Measurements from ENCODE around the gene LRPAP1. TPM values are rescaled to one million over a fixed set of nuclear protein-coding genes. Genes with fewer than 3 reads are reported as not detected.

Gene LRPAP1
- total RNA-seq, 1 donor, result 82.9 TPM

DNA sequence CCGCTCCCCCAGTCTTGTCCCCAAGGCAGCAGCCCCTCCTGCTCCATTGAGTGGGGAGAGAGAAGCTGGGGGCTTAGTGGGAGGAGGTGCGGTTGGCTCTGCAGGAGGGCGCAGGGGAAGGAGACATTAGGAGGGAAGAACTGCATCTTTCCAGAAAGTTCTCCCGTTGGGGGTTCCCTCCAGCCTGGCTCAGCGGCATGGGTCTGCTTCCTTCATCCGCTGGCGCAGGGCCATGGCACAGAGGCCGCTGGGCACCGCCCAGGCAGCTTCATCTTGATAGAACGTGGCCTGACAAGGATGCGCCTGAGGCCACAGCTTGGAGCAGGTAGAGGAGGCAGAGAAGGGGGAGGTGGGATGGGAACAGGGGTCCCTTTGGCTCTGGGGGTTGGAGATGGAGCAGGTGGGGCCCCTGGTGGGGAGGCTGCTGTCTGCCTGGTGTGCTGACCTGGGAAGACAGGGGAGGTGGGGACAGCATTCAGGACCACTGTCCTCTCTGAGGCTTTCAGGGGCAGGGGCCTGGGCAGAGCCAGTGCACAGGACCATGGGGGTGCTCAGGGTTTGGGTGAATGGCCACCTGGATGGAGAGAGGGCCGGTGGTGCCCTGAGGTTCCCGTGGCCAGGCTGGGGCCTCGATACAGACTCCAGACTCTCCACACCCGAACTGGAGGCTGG lies 57.0 kb downstream of the LRPAP1 start:
- H3K27me3 ChIP-seq (ENCODE audit: insufficient read depth, low read length), result no peaks in the 10 kb centered on the region
- no peaks in the 10 kb centered on the region for H3K9me3 ChIP-seq (ENCODE audit: low read depth, low read length)
- H3K4me3 ChIP-seq (ENCODE audit: low read length), result no peak overlapping the region
- no peaks in the 10 kb centered on the region for H3K4me1 ChIP-seq (ENCODE audit: insufficient read depth, low read length)

DNA sequence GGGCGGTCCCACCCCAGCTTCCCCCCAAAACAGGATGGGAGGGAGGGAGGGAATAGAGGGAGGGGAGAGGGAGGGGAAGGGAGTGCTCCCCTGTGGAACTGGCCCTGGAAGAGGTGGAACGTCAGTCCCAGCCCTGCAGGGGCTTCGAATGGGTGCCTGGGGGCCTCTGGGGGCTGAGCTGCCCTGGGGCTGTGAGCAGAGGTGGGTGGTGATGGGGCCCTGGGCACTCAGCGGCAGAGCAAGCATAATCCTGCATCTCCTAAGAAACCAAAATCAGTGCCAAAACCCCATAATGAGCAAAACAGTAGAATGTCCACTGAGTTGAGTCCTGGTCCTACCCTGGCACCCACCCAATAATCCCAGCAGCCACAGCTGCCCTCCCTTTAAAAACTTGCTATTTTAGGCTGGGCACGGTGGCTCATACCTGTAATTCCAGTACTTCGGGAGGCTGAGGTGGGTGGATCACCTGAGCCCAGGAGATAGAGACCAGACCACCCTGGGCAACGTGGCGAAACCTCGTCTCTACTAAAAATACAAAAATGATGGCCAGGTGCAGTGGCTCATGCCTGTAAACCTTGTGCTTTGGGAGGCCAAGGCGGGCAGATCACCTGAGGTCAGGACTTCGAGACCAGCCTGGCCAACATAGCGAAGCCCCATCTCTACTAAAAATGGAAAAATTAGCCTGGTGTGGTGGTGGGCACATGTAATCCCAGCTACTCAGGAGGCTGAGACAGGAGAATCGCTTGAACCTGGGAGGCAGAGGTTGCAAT lies 58.0 kb downstream of the LRPAP1 start:
- H3K27me3 ChIP-seq (ENCODE audit: insufficient read depth, low read length), result no peaks in the 10 kb centered on the region
- no peak overlapping the region for H3K4me3 ChIP-seq (ENCODE audit: low read length)
- H3K4me1 ChIP-seq (ENCODE audit: insufficient read depth, low read length), result no peaks in the 10 kb centered on the region
- H3K9me3 ChIP-seq (ENCODE audit: low read depth, low read length), result no peaks in the 10 kb centered on the region

DNA sequence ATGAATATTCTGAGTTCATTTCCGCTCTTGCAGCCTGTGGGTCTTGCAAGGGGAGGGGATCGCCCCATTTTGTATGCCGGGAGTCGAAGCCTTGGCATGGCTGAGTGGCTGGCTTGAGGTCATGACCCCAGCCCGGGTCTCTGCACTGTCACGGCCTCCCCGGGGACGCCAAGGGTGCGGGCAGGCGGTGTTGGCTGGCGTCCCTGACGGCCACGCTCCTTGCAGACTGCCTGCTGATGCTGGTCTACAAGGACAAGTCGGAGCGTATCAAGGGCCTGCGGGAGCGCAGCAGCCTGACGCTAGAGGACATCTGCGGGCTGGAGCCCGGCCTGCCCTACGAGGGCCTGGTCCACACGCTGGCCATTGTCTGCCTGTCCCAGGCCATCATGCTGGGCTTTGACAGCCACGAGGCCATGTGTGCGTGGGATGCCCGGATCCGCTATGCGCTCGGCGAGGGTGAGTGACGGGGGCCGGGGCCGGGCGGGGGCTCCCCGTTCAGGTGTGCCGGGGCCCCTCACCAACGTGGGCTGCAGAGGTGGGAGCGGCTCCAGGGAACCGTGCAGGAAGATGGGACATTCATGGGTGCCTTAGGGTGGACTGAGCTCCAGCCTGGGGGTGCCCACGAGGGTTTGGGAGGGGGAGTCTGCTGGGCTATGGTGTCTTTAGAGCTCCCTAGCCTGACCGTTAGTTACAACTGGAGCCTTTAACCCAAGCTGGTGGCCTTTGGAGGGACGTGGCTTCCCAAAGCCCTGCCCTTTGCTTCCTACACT lies 58.9 kb downstream of the LRPAP1 start:
- no peaks in the 10 kb centered on the region for H3K27me3 ChIP-seq (ENCODE audit: insufficient read depth, low read length)

DNA sequence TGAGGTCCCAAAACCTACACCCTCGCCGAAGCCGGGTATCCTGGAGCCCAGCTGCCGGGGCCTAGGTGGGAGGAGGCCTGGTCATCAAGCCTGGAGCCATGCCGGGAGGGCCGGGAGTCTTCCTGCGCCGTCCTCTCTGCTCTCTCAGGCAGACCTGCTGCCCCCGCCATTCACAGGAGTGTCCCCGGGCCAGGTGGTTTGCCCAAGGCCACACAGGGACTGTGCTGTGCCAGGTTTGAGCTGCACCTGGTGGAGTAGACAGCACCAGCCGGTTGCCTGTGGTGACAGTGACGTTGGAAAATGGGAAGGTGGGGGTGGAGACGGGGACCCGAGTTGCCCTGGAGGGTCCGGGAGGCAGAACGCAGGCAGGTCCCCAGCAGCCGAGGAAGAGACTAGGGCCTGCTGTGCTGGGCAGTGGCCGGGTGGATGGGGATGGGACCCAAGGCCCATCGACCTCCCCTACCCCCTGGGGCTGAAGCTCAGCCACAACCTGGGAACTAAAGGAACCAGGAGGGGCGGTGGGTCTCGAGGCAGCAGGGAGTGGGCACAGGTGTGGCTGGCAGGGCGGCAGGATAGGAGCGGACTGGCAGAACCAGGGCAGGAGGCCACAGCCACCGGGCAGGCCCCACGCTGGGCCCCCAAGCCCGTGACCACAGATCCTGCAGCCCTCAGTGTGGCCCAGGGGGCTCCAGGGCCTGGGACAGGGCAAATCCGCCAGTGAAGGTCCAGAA lies 59.6 kb downstream of the LRPAP1 start:
- no peak overlapping the region for H3K4me3 ChIP-seq (ENCODE audit: low read length)
- H3K9me3 ChIP-seq (ENCODE audit: low read depth, low read length), result no peaks in the 10 kb centered on the region
- no peaks in the 10 kb centered on the region for H3K4me1 ChIP-seq (ENCODE audit: insufficient read depth, low read length)
- no peaks in the 10 kb centered on the region for H3K27me3 ChIP-seq (ENCODE audit: insufficient read depth, low read length)

More for the DNA sequence above, 58.9 kb downstream of the LRPAP1 start:
- Histone ChIP-seq H3K4me3 (ENCODE audit: low read length) (no peak overlapping the region), H3K9me3 (ENCODE audit: low read depth, low read length) (no peaks in the 10 kb centered on the region), H3K4me1 (ENCODE audit: insufficient read depth, low read length) (no peaks in the 10 kb centered on the region)

DNA sequence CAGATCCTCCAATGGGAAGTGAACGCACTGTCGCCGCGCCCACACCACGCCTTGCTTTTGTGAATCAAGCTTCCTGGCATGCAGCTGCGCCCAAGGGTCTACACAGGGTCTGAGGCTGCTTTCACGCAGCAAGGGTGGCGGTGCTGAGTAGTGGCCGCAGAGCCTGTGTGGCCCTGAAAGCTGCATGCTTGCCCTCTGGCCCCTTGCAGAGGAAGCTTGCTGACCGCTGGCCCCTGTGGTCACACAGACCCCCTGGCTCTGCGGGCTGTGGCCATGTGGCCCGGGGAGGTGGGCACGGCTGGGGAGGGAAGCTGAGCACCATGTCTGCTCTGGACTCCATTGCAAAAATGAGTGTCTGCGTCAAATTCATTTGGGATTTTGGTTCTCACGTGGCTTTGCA lies 60.3 kb downstream of the LRPAP1 start:
- Histone ChIP-seq H3K4me1 (ENCODE audit: insufficient read depth, low read length) (no peaks in the 10 kb centered on the region), H3K27me3 (ENCODE audit: insufficient read depth, low read length) (no peaks in the 10 kb centered on the region), H3K4me3 (ENCODE audit: low read length) (no peak overlapping the region), H3K9me3 (ENCODE audit: low read depth, low read length) (no peaks in the 10 kb centered on the region)

DNA sequence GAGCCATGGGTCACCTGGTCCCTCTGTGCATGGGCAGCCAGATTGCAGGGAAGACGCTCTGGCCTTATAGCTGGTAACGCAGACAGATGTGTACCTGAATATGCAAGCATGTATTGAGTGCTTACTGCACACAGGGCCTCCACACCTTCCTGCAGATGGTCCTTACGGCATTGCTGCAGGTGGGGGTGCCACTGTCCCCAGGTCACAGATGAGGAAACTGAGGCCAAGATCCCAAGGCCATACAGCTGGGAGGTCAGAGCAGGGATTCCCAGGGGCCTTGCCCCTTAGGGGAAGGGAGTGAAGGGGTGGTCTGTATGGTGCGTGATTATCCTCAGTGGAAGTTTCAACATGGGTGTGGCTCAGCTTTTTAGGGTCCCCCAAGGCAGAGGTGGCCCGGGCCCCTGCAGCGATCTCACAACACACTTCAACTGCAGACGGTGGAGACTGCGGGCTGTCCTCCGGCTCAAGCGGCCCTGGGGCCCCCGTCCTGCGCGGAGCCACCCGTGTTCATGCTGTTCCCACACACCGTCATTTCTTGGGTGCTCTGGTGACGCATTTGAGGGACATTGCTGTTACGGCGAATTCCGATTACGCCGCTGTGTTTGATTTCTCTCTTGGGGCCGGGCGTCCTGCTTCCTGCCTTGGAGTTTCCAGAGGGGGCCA lies 61.0 kb downstream of the LRPAP1 start:
- Histone ChIP-seq H3K4me1 (ENCODE audit: insufficient read depth, low read length) (no peaks in the 10 kb centered on the region), H3K4me3 (ENCODE audit: low read length) (no peak overlapping the region), H3K9me3 (ENCODE audit: low read depth, low read length) (no peaks in the 10 kb centered on the region), H3K27me3 (ENCODE audit: insufficient read depth, low read length) (no peaks in the 10 kb centered on the region)

DNA sequence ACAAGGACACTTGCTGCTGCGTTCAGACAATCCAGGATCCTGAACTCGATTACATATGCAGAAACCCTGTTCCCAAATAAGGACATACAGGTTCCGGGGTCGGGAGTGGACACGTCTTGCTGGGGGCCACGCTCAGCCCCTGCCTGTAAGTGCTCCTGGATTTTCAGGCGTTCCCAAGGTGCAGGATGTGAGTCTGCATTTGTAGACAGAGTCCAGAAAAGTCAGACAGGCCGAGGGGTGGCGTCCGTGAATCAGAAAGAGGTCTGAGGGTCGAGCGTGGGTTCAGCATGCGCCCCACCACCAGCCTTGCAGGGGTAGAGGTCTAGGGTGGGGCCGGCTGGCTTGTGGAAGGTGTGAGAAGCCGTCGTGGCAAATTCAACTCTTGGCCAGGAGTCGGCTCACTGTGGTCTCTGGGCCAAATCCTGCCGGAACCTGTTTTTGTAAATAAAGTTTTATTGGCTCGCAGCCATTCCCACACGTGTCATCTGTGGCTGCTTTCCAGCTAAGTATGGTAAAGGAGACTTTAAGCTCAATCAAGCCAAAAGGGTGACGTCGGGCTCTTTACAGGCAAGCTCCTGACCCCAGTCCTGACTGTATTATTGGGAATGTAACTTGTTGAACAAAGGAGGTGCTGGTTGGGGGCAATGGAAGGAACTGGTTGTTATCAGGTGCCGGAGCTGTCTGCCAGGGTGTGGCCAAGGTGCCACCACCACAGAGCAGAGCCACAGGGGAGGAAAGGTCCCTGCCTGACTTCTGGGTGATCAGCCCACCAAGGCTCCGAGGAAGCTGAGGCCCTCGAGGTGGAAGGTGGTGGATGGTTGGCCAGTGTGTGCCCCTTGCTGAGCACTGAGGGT lies 61.8 kb downstream of the LRPAP1 start:
- Histone ChIP-seq H3K4me1 (ENCODE audit: insufficient read depth, low read length) (no peaks in the 10 kb centered on the region), H3K4me3 (ENCODE audit: low read length) (no peak overlapping the region), H3K27me3 (ENCODE audit: insufficient read depth, low read length) (no peaks in the 10 kb centered on the region), H3K9me3 (ENCODE audit: low read depth, low read length) (no peaks in the 10 kb centered on the region)

DNA sequence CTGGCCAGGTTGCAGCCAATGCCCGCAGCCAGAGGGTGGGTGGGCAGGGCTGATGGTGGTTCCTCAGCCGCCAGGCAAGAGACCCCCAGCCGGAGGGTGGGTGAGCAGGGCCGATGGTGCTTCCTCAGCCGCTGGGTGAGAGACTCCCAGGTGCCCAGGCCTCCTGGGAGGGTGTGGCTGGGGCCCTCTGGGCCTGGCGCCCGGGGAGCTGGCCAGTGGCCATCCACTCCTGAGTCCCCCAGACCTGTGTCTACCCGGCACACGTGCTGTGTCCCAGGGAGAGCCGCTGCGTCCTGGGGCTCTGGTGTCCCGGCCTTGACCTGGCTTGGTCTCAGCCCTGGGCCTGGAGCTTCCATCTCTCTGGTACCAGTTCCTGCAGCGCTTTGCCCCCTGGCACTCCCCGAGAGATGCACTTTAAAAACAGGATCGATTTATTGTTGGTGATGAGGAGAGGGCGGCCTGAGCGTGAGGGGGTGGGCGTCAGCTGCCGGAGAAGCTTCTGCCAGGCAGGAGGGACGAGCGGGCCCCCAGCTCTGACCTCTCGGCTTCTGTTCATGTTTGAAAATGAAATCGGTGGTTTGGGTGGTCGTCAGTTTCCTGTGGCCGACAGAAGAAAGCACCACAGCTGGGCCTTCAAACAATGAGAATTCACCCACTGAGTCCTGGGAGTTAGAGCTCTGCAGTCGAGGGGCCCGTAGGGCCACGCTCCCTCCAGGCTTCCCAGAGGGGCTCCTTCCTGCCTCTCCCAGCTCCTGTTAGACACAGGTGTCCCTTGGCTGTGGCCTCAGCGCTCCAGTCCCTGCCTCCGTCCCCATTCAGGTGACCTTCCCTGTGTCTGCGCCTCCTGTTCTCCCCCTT lies 62.6 kb downstream of the LRPAP1 start:
- no peaks in the 10 kb centered on the region for H3K27me3 ChIP-seq (ENCODE audit: insufficient read depth, low read length)

DNA sequence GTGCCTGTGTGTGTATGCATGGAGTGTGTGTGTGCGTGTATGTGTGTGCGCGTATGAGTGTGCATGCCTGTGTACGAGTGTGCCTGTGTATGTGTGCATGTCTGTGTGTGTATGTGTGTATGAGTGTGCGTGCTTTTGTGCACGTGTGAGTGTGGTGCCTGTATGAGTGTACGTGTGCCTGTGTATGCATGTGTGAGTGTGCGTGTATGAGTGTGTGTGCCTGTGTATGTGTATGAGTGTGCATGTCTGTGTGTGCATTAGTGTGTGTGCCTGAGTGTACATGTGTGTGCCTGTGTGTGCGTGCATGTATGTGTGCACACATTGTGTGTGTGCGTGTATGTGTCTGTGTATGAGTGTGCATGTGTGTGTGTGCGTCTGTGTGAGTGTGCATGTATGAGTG lies 63.4 kb downstream of the LRPAP1 start:
- Histone ChIP-seq H3K27me3 (ENCODE audit: insufficient read depth, low read length) (peaks cover 3% of the 10 kb centered on the region), H3K9me3 (ENCODE audit: low read depth, low read length) (no peaks in the 10 kb centered on the region), H3K4me3 (ENCODE audit: low read length) (no peak overlapping the region), H3K4me1 (ENCODE audit: insufficient read depth, low read length) (no peaks in the 10 kb centered on the region)

More for the DNA sequence above, 62.6 kb downstream of the LRPAP1 start:
- Histone ChIP-seq H3K4me3 (ENCODE audit: low read length) (no peak overlapping the region), H3K9me3 (ENCODE audit: low read depth, low read length) (no peaks in the 10 kb centered on the region), H3K4me1 (ENCODE audit: insufficient read depth, low read length) (no peaks in the 10 kb centered on the region)

DNA sequence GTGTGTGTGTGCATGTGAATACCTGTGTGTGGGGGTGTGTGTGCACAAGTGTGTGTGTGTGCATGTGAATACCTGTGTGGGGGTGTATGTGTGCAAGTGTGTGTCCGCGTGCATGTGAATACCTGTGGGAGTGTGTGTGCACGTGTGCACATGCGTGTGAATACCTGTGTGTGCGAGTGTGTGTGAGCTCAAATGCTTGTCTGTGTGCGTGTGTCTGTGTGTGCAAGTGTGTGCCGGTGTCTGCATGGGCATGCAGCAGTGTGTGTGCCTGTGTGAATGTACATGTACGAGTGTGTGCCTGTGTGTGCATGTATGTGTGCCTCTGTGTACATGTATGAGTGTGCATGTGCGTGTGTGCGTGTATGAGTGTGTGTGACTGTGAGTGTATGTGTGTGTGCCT lies 64.1 kb downstream of the LRPAP1 start:
- Histone ChIP-seq H3K4me3 (ENCODE audit: low read length) (no peak overlapping the region), H3K27me3 (ENCODE audit: insufficient read depth, low read length) (peaks cover 6% of the 10 kb centered on the region), H3K4me1 (ENCODE audit: insufficient read depth, low read length) (no peaks in the 10 kb centered on the region), H3K9me3 (ENCODE audit: low read depth, low read length) (no peaks in the 10 kb centered on the region)

DNA sequence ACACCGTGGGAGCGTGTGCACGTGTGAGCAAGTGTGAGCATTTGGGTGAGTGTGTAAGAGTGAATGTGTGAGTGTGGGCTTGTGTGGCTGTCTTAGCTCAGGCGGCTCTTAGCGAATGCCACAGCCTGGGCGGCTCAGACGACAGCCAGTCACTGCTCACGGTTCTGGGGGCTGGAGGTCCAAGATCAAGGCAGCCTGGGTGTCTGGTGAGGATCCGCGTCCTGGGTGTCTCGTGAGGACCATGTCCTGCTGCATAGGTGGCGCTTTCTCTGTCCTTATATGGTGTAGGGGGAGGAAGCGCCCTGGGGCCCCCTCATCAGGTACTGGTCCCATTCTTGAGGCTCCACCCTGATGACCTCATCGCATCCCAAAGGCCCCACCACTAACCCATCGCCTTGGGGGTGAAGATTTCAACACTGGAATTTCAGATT lies 64.6 kb downstream of the LRPAP1 start:
- H3K4me1 ChIP-seq (ENCODE audit: insufficient read depth, low read length), result no peaks in the 10 kb centered on the region

DNA sequence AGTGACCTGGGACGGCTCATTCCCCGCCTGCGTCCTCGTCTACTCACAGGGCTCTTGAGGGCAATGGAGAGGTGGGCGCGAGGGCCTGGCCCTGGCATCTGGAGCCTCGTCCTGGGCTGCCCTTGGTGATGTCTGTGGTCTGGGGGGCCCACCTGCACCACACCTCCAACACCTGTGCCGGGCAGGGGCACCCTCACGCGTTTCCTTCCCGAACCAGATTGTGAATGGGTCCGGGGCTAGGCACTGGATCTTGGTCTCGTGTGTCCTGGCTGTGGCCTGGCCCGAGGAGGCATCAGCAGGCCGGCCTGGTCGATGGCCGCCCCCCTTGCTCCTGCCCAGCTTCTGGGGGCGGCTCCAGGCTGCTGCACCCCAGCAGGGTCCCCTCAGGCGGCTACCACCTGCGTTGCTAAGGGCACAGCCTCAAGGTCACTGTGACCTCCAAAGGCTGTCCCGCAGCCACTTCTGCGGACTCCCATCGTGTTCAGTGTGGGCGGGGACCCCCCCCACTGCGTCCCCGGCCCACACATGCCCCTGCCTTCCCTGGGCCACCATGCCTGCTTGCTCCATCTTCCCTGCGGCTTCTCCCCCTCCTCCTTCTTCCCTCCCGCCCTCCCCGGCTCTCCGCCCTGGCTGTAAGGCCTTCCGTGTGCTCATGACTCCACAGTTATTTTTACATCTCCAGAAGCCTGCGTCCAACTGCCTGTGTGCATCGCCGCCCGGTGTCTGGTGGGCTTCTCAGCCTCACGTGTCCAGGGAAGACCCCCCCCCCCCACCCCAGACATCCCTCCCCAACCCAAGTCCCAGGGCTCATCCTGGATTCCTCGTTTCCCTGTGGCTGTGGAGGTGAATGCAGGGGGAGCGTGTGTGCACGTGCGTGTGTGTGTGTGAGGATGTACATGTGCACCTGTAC lies 65.3 kb downstream of the LRPAP1 start:
- H3K4me3 ChIP-seq (ENCODE audit: low read length), result no peak overlapping the region
- no peaks in the 10 kb centered on the region for H3K4me1 ChIP-seq (ENCODE audit: insufficient read depth, low read length)
- H3K27me3 ChIP-seq (ENCODE audit: insufficient read depth, low read length), result peaks cover 6% of the 10 kb centered on the region
- no peaks in the 10 kb centered on the region for H3K9me3 ChIP-seq (ENCODE audit: low read depth, low read length)

More for the DNA sequence above, 64.6 kb downstream of the LRPAP1 start:
- Histone ChIP-seq H3K4me3 (ENCODE audit: low read length) (no peak overlapping the region), H3K9me3 (ENCODE audit: low read depth, low read length) (no peaks in the 10 kb centered on the region), H3K27me3 (ENCODE audit: insufficient read depth, low read length) (peaks cover 6% of the 10 kb centered on the region)

Measured in mononuclear cell (primary cell).